ENCODE data around the gene RPS6KA2. TPM values are rescaled to one million over a fixed set of nuclear protein-coding genes. Genes with fewer than 3 reads are reported as not detected.

RPS6KA2 gene
- total and polyA plus RNA-seq, 2 donors (not counting 3 experiments of a cell fraction or from before 2014, with no cell fraction given): 54.5 to 75.8 TPM

- Histone ChIP-seq H3K27ac (ENCODE audit: insufficient read depth, low read depth, low read length) (no peak overlapping the region), H3K4me2 (ENCODE audit: insufficient read depth, low read length) (no peak overlapping the region), H3K4me3 (replicated peaks in 1 of 3; ENCODE audit: insufficient read depth in 1 of 3, low read depth in 1 of 3, low read length in 3 of 3) (no peak overlapping the region), H3K27me3 (ENCODE audit: control insufficient read depth in 2 of 2, insufficient read depth in 2 of 2, low read length in 2 of 2) (no peaks in the 10 kb centered on the region), H3K9me1 (replicated peaks; ENCODE audit: control insufficient read depth, extremely low read depth, insufficient read depth, low read length) (no peaks in the 10 kb centered on the region), H3K9ac (replicated peaks; ENCODE audit: extremely low read depth, insufficient read depth, low read length) (no peak overlapping the region), H4K20me1 (replicated peaks; ENCODE audit: control insufficient read depth, extremely low read depth, insufficient read depth, low read length) (no peaks in the 10 kb centered on the region), H3K79me2 (ENCODE audit: control insufficient read depth, insufficient read depth, low read length) (no peaks in the 10 kb centered on the region), H3K4me1 (ENCODE audit: control insufficient read depth, extremely low read depth, insufficient read depth, low read length) (no peaks in the 10 kb centered on the region), H3K36me3 (ENCODE audit: control insufficient read depth in 2 of 2, extremely low read depth in 1 of 2, insufficient read depth in 2 of 2, low read length in 2 of 2) (peaks cover 0 to 28% of the 10 kb centered on the region in 2 experiments), H3K9me3 (replicated peaks; ENCODE audit: control insufficient read depth, insufficient read depth, low read length) (no peaks in the 10 kb centered on the region), H2AFZ (ENCODE audit: low read depth, low read length) (no peak overlapping the region)
- ChIA-PET POLR2A (no interaction called here), CTCF (no interaction called here)
- intact Hi-C loops (cut with micrococcal nuclease): loop anchor here (10.0 kb wide), 1 partner anchor 546 kb away; the partner anchor contains the start of gene RNASET2
- no TSS peak for BruUV-seq (replicated peaks)
- no peak for FAIRE-seq
- no peak for DNase-seq (ENCODE audit: low read depth, low spot score)
- dilution Hi-C loops (cut with MboI; ENCODE audit: extremely low pct_ligation_motif_present, low sequenced_read_pairs): no loop called here
- TF ChIP-seq CTCF (IDR thresholded peaks at IDR 0.05; ENCODE audit: extremely low read depth in 1 of 2, insufficient read depth in 1 of 2, low read depth in 1 of 2, low read length in 2 of 2) (no peak), MYC (IDR thresholded peaks at IDR 0.05; ENCODE audit: low read depth, low read length) (no peak), POLR2AphosphoS5 (IDR thresholded peaks at IDR 0.05; ENCODE audit: insufficient read depth, low read depth, low read length) (no peak), GATA2 (IDR thresholded peaks at IDR 0.05; ENCODE audit: insufficient read depth, insufficient read length, low read depth, low read length) (no peak), POLR2A (IDR thresholded peaks at IDR 0.05; ENCODE audit: low read depth, low read length) (no peak), FOS (IDR thresholded peaks at IDR 0.05; ENCODE audit: borderline replicate concordance, insufficient read depth, low read length) (no peak), JUN (IDR thresholded peaks at IDR 0.05; ENCODE audit: borderline replicate concordance, insufficient read depth, insufficient read length, low read depth) (no peak), EZH2 (IDR thresholded peaks at IDR 0.05; ENCODE audit: borderline replicate concordance, low read depth, low read length, severe bottlenecking) (no peak)
- TF ChIP-seq, protein P1, sequence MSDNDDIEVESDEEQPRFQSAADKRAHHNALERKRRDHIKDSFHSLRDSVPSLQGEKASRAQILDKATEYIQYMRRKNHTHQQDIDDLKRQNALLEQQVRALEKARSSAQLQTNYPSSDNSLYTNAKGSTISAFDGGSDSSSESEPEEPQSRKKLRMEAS (IDR thresholded peaks at IDR 0.05; ENCODE audit: insufficient read depth, insufficient read length): no peak
Observed at GRCh38 chr6:166408936-166409755, 217.9 kb downstream of the RPS6KA2 start.

All from endothelial cell of umbilical vein (primary cell).